BLaER1 (cell line): ENCODE results near the gene SPG7.
"Not testable (repeated sequence)": the region's sequence is repeated elsewhere in the genome, so short reads cannot be mapped to it uniquely, and the experiment has no call there.

ENCODE experiments used
- H3K27ac ChIP-seq: shearing (Covaris generic); formaldehyde crosslinking; 2 replicates; pipeline ENCODE4 v1.8.1; 2022
- H3K27me3 ChIP-seq: shearing (Covaris generic); formaldehyde crosslinking; 2 replicates; pipeline ENCODE4 v1.8.1; 2022
- H3K36me3 ChIP-seq: shearing (Covaris generic); formaldehyde crosslinking; 2 replicates; pipeline ENCODE4 v1.8.1; 2022
- H3K4me1 ChIP-seq: shearing (Covaris generic); formaldehyde crosslinking; 2 replicates; pipeline ENCODE4 v1.8.1; 2022
- H3K4me2 ChIP-seq: shearing (Covaris generic); formaldehyde crosslinking; 2 replicates; pipeline ENCODE4 v1.8.1; 2022
- H3K4me3 ChIP-seq: shearing (Covaris generic); formaldehyde crosslinking; 2 replicates; pipeline ENCODE4 v1.8.1; 2022
- H3K9ac ChIP-seq: shearing (Covaris generic); formaldehyde crosslinking; 2 replicates; pipeline ENCODE4 v1.8.1; 2022
- H3K9me3 ChIP-seq: shearing (Covaris generic); formaldehyde crosslinking; 2 replicates; pipeline ENCODE4 v1.8.1; 2022
- H4K20me1 ChIP-seq: shearing (Covaris generic); formaldehyde crosslinking; 2 replicates; pipeline ENCODE4 v1.8.1; 2022
- Cebpa-rat ChIP-seq: shearing (Covaris generic); IDR thresholded peaks from 2 replicates; pipeline ENCODE4 v1.8.1; 2022

Gene SPG7

DNA sequence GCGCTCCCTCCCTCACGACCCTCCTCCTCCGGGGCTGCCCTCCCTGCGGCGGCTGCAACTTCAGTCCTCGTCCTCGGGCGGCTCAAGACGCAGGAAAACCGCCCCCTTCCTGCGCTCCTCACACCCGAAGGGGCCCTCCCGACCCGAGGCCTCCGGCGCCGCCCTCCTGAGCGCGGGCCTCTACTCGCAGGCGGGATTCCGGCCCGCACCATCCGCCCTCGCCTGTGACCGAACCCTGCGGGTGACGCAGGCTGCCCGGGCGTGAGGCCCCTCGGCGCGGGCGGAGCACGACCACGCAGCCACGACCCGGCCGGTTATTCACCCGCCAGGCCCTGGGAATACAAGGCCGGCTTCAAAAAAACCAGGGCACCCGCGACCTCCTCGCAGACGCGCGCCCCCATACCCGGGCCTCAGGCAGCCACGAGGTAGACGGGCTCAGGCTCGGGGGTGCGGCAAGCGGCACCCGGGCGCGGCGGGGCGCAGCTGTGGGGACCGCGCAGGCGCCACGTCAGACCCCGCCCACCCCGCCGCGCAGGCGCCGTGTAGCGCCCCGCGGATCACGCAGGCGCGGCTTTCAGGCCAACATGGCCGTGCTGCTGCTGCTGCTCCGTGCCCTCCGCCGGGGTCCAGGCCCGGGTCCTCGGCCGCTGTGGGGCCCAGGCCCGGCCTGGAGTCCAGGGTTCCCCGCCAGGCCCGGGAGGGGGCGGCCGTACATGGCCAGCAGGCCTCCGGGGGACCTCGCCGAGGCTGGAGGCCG lies at the start of gene SPG7:
TSS of gene SPG7 (plus strand) at position 570 of the 757 bp plus-strand sequence. CDS start at position 585, 15 bp downstream.
- H3K4me1 ChIP-seq = peaks cover 62% of the 10 kb centered on the region
- H3K27me3 ChIP-seq = no peaks in the 10 kb centered on the region
- peaks cover 27% of the 10 kb centered on the region for H3K36me3 ChIP-seq
- TF ChIP-seq Cebpa-rat = no peak
- H3K9ac ChIP-seq = peak within 1 kb of the TSS; percentile 98
- H3K9me3 ChIP-seq = no peaks in the 10 kb centered on the region
- H3K4me3 ChIP-seq = peak within 1 kb of the TSS; percentile 98
- peaks cover 29% of the 10 kb centered on the region for H4K20me1 ChIP-seq
- peak within 1 kb of the TSS; percentile 100 for H3K4me2 ChIP-seq
- peak within 1 kb of the TSS; percentile 97 for H3K27ac ChIP-seq

DNA sequence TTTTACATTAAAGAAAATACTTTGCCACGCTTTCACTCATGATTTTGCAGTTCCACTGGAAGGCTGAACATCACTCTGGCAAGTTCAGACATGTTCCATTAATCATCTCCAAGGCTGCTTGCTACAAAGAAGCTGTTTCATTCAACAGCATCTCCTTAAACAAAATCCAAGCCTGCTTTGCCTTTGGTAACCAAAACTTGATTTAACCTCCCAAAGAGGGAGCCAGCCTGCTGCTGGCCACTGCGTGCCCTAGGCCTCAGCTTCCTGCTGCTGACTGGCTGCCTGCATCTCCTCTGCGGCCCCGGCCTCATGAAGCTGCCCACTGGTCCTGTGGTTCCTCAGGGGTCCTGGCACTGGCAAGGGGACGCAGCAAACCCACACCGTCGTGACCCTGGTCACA lies 49.7 kb upstream of the SPG7 start:
- Histone ChIP-seq H3K9me3 (peaks cover 11% of the 10 kb centered on the region), H3K9ac (no peak overlapping the region), H3K36me3 (peaks cover 64% of the 10 kb centered on the region), H3K27ac (peak overlapping the region; percentile 73), H4K20me1 (peaks cover 96% of the 10 kb centered on the region), H3K27me3 (no peaks in the 10 kb centered on the region), H3K4me3 (no peak overlapping the region), H3K4me1 (peaks cover 44% of the 10 kb centered on the region), H3K4me2 (no peak overlapping the region)
- TF ChIP-seq Cebpa-rat = no peak

DNA sequence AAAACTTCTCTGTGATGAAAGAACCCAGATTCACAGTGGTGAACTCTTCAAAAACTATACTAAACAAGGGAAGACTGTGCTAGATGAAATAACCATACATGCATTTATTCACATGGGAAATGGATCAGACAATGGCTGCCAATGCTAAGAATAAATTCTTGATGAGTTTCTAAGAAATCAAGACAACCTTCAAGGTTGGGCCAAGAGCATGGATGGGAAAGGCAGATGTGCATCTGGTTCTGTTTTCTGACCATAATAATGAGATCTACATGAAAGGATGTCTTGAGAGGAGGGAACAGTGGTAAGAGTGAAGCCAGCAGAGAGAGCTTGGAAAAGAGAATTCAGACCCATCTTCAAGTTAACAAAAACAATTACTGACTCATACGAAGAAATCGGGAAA lies 49.2 kb upstream of the SPG7 start:
- peak overlapping the region; percentile 73 for H3K27ac ChIP-seq
- H3K27me3 ChIP-seq = no peaks in the 10 kb centered on the region
- H3K4me1 ChIP-seq = peaks cover 40% of the 10 kb centered on the region
- TF ChIP-seq Cebpa-rat = no peak
- H3K4me3 ChIP-seq = no peak overlapping the region
- no peak overlapping the region for H3K4me2 ChIP-seq
- H3K36me3 ChIP-seq = peaks cover 62% of the 10 kb centered on the region
- H3K9ac ChIP-seq = no peak overlapping the region
- H4K20me1 ChIP-seq = peaks cover 96% of the 10 kb centered on the region
- H3K9me3 ChIP-seq = peaks cover 15% of the 10 kb centered on the region

DNA sequence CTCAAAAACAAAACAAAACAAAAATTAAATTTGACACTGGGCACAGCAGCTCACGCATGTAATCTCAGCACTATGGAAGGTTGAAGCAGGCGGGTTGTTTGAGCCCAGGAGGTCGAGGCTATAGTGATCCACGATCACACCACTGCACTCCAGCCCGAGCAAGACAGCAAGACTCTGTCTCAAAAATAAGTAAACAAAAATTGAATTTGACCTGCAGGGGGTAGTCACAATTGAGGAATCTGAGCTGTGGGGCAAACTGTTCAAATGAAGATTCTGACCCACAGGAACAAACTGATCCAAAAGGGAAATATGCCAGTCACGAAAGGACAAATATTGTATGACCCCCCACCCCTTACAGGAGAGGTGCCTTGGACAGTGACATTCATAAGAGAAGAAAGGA lies 47.6 kb upstream of the SPG7 start:
- H3K4me3 ChIP-seq = no peak overlapping the region
- no peak overlapping the region for H3K4me2 ChIP-seq
- no peaks in the 10 kb centered on the region for H3K27me3 ChIP-seq
- peaks cover 96% of the 10 kb centered on the region for H4K20me1 ChIP-seq
- H3K9ac ChIP-seq = no peak overlapping the region
- peaks cover 24% of the 10 kb centered on the region for H3K4me1 ChIP-seq
- H3K9me3 ChIP-seq = peaks cover 31% of the 10 kb centered on the region
- TF ChIP-seq Cebpa-rat = no peak
- H3K27ac ChIP-seq = no peak overlapping the region
- H3K36me3 ChIP-seq = peaks cover 68% of the 10 kb centered on the region

- H3K27me3 ChIP-seq, H3K4me2 ChIP-seq, H3K27ac ChIP-seq, H3K4me3 ChIP-seq, H3K9ac ChIP-seq: not testable (repeated sequence)
- peaks cover 70% of the 10 kb centered on the region for H3K36me3 ChIP-seq
- H3K4me1 ChIP-seq = peaks cover 11% of the 10 kb centered on the region
- H3K9me3 ChIP-seq = peaks cover 43% of the 10 kb centered on the region
- H4K20me1 ChIP-seq = peaks cover 96% of the 10 kb centered on the region
These were observed 46.3 kb upstream of the SPG7 start for GRCh38 chr16:89461890-89462289.

- not testable (repeated sequence) for H3K27me3 ChIP-seq, H3K9ac ChIP-seq, H3K27ac ChIP-seq, H3K4me3 ChIP-seq, H3K4me2 ChIP-seq
- H3K36me3 ChIP-seq = peaks cover 73% of the 10 kb centered on the region
- peaks cover 45% of the 10 kb centered on the region for H3K9me3 ChIP-seq
- H3K4me1 ChIP-seq = peaks cover 10% of the 10 kb centered on the region
- H4K20me1 ChIP-seq = peaks cover 96% of the 10 kb centered on the region
These were observed 45.6 kb upstream of the SPG7 start for GRCh38 chr16:89462639-89463038.

- not testable (repeated sequence) for H3K4me2 ChIP-seq, H3K9ac ChIP-seq, H3K27ac ChIP-seq, H3K4me3 ChIP-seq, H3K27me3 ChIP-seq
- Histone ChIP-seq H3K9me3 (peaks cover 52% of the 10 kb centered on the region), H4K20me1 (peaks cover 96% of the 10 kb centered on the region), H3K4me1 (peaks cover 10% of the 10 kb centered on the region), H3K36me3 (peaks cover 76% of the 10 kb centered on the region)
These were observed 44.9 kb upstream of the SPG7 start for GRCh38 chr16:89463312-89463711.

DNA sequence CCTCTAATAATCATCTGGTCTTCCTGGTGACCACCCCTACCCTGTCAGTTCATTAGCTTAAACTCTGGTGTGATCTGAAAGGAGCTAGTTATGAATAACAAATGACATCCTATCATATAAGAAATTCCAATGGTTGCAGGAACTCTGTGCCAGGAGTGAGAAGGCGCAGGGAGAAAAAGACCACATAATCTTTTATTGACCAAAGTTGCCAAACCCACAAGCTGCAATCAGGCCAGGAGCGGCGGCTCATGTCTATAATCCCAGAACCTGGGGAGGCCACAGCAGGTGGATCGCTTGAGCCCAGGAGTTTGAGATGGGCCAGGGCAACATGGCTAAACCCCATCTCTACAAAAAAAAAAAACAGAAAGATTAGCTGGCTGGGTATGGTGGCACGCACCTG lies 41.3 kb upstream of the SPG7 start:
- Histone ChIP-seq H3K9me3 (peaks cover 62% of the 10 kb centered on the region), H3K4me1 (peaks cover 16% of the 10 kb centered on the region), H3K9ac (no peak overlapping the region), H3K27ac (no peak overlapping the region), H3K4me2 (no peak overlapping the region), H3K4me3 (no peak overlapping the region), H3K27me3 (no peaks in the 10 kb centered on the region), H3K36me3 (peaks cover 73% of the 10 kb centered on the region), H4K20me1 (peaks cover 96% of the 10 kb centered on the region)
- TF ChIP-seq Cebpa-rat = no peak

GRCh38 chr16:89467382-89467781 lies 40.8 kb upstream of the SPG7 start:
- Histone ChIP-seq H3K9me3 (peaks cover 62% of the 10 kb centered on the region), H3K27me3 (no peaks in the 10 kb centered on the region), H3K36me3 (peaks cover 77% of the 10 kb centered on the region), H3K4me3 (no peak overlapping the region), H3K4me2 (no peak overlapping the region), H3K4me1 (peaks cover 21% of the 10 kb centered on the region), H4K20me1 (peaks cover 96% of the 10 kb centered on the region), H3K27ac (no peak overlapping the region), H3K9ac (no peak overlapping the region)
- no peak for TF ChIP-seq Cebpa-rat

- TF ChIP-seq Cebpa-rat = no peak
These were observed 35.5 kb upstream of the SPG7 start for GRCh38 chr16:89472711-89473075.

More at GRCh38 chr16:89472711-89473075, 35.5 kb upstream of the SPG7 start:
- Histone ChIP-seq H3K9me3 (peaks cover 22% of the 10 kb centered on the region), H3K4me2 (peak overlapping the region; percentile 52; the same call in 1 of the 2 replicates), H3K27me3 (no peaks in the 10 kb centered on the region), H4K20me1 (peaks cover 100% of the 10 kb centered on the region), H3K9ac (no peak overlapping the region), H3K4me3 (no peak overlapping the region), H3K27ac (no peak overlapping the region), H3K4me1 (peaks cover 74% of the 10 kb centered on the region), H3K36me3 (peaks cover 62% of the 10 kb centered on the region)
